GM19238 (cell line): ENCODE results near the gene BABAM2.
A peak's percentile ranks its signal among the peaks of the same experiment; 100 is the strongest.
"Not testable (repeated sequence)": the region's sequence is repeated elsewhere in the genome, so short reads cannot be mapped to it uniquely, and the experiment has no call there.

Experiments
- DNase-seq: peaks from one replicate; pipeline ENCODE4 v3.0.0; 2011; ENCODE audit warnings: low spot score; ENCODE audit not compliant: insufficient read length

BABAM2 gene

DNA sequence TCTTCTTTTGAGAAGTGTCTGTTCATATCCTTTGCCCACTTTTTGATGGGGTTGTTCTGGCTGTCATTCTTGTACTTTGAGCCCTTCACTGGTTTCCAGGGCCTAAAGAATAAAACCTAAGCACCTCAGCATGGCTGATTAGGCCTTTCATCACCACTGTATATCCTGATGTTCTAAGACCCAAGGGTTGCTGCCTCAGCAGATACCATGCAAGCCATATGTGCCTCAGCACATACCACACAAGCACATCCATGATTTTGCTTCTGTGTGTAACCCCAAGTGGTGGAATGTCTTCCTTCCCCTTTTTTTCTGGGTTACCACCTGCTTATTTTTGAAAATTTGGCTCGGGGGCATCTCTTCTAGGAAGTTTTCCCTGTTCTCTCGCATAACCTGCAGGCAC lies 11.7 kb upstream of the BABAM2 start:
- DNase-seq = no peak

DNA sequence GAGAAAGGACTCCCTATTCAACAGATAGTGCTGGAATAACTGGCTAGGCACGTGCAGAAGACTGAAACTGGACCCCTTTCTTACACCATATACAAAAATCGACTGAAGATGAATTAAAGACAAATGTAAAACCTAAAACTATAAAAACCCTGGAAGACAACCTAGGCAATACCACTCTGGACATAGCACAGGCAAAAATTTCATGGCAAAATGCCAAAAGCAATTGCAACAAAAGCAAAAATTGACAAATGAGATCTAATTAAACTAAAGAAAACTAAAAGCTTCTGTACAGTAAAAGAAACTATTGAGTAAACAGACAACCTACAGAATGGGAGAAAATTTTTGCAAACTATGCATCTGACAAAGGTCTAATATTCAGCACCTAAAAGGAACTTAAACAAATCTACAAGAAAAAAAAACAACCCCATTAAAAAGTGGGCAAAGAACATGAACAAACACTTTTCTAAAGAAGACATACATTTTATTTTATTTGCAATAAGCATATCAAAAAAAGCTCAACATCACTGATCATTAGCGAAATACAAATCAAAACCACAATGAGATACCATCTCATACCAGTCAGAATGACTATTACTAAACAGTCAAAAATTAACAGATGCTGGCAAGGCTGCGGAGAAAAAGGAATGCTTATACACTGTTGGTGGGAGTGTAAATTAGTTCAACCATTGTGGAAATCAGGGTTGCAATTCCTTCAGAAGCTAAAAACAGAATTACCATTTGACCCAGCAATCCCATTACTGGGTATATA lies 8.5 kb upstream of the BABAM2 start:
- DNase-seq = not testable (repeated sequence)

DNA sequence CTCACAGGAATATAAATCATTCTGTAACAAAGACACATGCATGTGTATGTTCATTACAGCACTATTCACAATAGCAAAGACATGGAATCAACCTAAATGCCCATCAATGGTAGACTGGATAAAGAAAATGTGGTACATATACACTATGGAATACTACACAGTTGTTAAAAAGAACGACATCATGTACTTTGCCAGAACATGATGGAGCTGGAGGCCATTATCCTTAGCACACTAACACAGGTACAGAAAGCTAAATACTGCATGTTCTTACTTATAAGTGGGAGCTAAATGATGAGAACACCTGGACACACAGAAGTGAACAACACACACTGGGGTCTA lies 8.0 kb upstream of the BABAM2 start:
- not testable (repeated sequence) for DNase-seq

GRCh38 chr2:27884601-27885000 lies 5.9 kb upstream of the BABAM2 start:
- no peak for DNase-seq

DNA sequence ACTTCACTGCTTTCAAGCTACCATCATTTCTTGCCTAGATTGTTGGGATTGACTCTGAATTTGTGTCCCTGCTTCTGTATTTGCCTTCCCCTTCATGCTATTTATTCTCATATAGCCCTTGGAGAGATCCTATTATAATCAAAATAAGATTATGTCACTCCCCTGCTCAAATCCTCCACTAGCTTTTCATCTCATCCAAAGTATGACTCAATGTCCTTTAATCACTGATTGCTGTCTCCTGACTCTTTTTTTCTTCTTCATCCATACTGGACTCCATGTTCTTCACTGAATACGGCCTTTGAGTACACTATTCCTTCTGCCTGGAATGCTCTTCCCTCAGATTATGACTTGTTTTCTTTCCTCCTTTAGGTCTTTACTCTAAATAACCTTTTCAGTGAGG lies 5.3 kb upstream of the BABAM2 start:
- no peak for DNase-seq

DNA sequence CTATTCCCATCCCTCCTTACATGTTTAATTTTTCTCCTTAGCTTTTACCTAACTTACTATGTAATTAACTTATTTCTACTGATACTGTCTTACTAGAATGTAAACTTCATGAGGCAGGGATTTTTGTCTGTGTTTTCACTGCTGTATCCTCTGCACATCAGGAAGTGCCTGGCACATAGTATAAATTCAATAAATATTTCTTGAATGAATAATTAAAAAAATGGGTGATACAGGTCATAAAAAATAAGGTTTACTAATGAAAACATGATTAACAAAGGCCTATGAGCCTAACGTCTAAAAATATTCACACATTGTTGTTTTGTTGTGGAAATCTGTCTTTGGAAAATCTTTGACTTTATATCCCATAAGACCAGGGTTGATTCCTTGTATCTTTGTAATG lies 4.9 kb upstream of the BABAM2 start:
- no peak for DNase-seq

- DNase-seq = no peak
Observed at GRCh38 chr2:27886322-27886721, 4.2 kb upstream of the BABAM2 start.

GRCh38 chr2:27887111-27887510 lies 3.4 kb upstream of the BABAM2 start:
- no peak for DNase-seq

DNA sequence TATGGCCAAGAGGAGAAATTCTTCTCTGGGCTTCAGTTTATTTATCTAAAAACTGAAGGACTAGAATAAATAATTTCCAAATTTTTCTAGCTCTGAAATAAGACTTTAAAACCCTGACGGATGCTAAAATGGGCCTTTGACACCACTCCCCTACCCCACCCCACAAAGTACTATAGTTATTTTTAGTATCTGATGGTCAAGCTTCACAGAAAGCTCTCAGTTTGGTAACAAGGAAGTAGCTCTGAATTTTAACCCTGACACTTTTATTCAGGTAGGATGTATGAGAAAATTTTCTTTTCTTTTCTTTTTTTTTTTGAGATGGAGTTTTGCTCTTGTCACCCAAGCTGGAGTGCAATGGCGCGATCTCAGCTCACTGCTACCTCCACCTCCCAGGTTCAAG lies 2.7 kb upstream of the BABAM2 start:
- no peak for DNase-seq

DNA sequence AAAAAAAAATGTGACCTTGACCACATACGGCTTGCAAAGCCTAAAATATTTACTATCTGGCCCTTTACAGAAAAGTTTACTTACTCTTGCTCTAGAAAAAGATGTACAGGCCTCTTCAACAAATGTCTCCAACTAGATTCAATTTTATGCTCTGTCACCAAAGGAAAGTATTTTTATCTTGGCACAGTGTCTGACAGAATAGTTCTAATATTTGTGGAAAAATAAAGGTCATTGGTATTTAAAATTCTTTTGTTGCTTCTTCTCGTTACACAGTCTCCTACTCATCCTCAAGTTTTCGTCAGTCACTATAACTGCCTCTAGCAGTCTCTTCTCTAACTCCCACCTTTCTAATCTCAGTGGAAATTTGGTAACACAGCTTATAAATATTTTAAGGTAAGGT lies 1.7 kb upstream of the BABAM2 start:
- no peak for DNase-seq

- no peak for DNase-seq
Observed at GRCh38 chr2:27889774-27890145, 769 bp upstream of the BABAM2 start.

- peak; percentile 53 for DNase-seq
Observed at GRCh38 chr2:27890924-27891672, 569 bp downstream of the BABAM2 start.

DNA sequence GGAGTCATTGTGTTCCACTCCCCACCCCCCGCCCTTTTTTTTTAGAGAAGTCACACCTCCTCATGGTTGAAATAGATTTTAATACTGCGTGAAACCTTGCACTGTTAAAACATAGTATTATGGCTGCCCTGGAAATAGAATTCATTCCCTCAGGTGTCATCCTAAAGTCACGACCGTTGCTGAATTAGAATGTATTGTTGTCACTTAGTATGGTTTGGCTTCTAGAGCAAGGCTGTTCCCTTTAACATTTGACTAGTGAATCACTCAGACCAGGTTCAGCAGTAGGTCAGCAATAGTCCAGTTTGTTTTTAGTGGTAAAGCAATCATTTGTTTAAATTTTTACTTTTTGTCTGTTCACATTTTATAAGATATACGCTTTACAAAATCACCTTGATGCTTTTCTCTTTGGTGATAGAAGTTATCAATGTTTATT lies 1.2 kb downstream of the BABAM2 start:
- no peak for DNase-seq

GRCh38 chr2:27893006-27893405 lies 2.5 kb downstream of the BABAM2 start:
- DNase-seq = no peak

DNA sequence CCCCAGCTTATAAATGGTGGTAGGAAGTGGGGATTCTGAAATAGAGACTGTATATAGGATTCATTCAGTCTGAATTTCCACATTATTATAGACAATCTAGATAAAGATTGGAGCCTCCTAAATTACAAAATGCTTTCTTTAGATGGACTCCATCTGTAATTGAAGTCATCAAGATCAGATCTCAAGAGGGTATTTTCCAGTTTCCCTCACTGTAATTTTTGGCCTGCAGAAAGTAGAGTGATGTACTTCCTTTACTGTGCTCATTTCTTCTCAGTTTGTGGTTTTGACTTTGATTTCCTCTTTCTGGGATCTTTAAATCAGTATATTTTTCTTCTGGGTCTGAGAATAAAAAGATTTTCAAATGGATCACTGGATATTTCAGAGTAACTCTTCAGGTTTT lies 7.2 kb downstream of the BABAM2 start:
- no peak for DNase-seq

- no peak for DNase-seq
Observed at GRCh38 chr2:27901234-27901633, 10.7 kb downstream of the BABAM2 start.

DNA sequence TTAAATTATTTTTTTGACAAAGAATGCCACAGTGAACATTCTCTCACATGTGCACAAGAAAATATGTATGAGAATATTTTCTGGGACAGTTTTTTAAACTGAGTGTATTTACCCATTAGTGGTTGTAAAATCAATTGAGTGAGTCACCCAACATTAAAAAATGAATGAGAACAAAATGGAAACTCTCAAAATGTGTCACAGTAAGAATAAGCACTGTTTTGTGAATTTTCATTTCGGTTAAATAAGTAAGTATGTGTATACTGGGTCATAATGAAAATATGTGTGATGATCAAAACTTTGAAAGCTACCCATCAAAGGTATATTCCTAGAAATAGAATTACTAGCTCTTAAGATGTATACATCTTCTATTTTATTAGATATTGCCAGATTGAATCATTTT lies 11.6 kb downstream of the BABAM2 start:
- DNase-seq = no peak

DNA sequence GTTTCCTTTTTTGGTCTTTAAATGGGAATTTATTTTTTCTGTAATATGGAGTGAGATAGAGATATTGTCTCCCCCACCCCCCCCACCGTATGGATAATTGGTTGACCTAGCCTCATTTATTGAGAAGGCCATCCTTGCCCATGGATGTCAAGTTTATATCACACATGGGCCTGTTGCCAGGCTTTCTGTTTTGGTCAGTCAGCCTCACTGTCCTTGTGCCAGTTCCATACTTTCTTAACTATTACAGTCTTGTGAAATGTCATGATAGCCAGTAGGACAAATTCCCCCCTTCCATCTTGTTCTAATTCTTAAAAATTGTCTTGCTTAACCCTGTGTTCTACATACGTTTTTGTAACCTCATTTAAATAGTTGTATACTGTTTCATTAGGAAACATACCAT lies 12.5 kb downstream of the BABAM2 start:
- DNase-seq = no peak

DNA sequence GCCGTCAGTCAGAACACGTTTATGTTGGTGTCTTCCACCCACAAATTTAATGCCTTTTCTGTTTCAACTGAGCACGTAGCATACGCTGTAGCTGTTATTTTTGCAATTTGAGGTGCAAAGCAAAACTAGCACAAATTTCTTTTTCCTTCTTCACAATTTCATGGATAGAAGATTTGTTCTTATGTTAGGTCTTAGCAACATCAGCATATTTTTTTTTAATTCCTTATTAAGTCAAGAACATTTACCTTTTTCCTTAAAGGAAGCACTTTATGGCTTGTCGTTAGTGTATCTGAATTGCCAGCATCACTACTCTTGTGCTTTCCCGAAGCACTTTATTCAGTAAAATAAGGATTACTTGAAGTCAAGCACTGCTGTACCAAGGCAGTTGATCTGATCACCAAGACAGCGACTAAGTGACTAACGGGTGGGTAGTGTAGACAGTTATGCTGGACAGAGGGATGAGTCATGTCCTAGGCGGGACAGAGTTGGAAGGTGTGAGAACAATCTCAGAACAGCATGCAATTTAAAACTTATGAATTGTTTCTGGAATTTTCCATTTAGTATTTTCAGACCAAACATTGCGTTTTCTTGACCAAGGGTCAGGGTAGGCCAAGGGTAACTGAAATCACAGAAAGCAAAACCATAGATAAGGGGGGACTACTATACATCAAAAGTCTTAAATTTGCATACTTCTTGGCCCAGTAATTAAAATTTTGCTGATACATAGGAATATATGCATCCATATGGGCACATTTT lies 13.3 kb downstream of the BABAM2 start:
- DNase-seq = no peak

DNA sequence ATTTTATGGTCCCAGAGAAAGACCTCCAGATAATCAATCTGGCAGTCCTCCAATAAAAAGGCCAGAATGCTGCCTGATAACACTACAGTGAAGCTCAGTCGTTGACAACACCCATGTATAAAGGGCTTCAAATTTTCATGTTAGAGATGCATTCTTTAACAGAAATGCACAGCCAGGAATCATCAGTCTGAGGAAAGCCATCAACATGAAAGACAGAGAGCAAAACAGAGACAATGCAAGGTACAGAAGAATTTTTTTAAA lies 13.8 kb downstream of the BABAM2 start:
- DNase-seq = no peak

DNA sequence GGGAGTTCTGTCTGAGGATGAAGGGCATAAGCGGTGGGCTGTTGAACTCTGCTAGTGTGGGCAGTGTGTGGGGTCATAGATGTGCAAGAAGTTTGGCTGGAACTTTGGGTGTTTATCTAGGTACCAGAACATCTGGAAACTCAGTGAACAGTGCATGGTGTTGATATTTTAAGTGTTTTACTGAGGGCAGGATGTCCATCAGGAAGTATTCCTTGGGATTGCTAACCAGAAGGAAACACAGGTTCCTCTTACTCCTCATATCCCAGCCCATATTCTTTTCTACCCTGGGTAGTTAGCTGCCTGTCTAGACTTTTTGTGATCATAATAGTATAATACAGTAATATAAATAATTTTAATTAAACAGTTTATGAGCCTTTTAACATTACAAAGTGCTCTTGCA lies 15.5 kb downstream of the BABAM2 start:
- no peak for DNase-seq

DNA sequence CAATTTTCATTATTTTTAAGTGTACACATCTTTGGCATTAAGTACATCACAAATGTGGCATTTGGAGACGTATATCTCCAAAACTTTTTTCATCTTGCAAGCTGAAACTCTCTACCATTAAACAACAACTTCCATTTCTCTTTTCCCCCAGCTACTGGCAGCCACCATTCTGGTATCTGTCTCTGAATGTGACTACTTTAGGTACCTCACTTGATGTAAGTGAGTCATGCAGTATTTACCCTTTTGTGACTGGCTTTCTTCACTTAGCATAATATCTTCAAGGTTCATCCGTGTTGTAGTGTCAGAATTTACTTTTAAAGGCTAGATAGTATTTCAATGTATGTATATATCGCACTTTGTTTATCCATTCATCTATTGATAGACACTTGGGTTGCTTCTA lies 17.0 kb downstream of the BABAM2 start:
- no peak for DNase-seq

GRCh38 chr2:27909901-27910300 lies 19.4 kb downstream of the BABAM2 start:
- DNase-seq = no peak
